ENCODE results near the gene CNTN3. TPM values are rescaled to one million over a fixed set of nuclear protein-coding genes. Genes with fewer than 3 reads are reported as not detected.

CNTN3 gene
- polyA plus RNA-seq, 1 donor (not counting 4 experiments of a cell fraction or from before 2014, with no cell fraction given), result 0.01 TPM

DNA sequence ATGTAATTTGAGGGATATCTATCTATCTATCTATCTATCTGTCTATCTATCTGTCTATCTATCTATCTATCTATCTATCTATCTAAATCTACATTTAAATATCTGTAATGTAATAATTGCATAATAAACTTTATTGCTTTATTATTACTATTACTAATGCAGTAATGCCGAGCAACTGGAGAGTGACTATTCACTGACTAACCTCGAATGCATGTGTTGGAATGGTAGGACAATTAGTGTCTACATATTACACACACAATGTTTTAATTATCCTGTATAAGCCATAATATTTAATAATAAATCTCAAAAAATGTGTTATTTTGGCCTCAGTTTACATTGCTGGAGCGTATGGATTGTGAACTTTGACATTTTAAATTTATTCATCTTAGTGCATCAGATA, 25.2 kb upstream of the CNTN3 start:
- DNase-seq (ENCODE audit: low read depth, low spot score) (no peak), FAIRE-seq (no peak)
- dilution Hi-C loops (cut with MboI; ENCODE audit: extremely low pct_ligation_motif_present, low sequenced_read_pairs), result no loop called here
- no peak overlapping the region for H3K27ac ChIP-seq (ENCODE audit: control insufficient read depth, insufficient read depth, low read length)
- no peaks in the 10 kb centered on the region for H3K4me1 ChIP-seq (ENCODE audit: control insufficient read depth, extremely low read depth, insufficient read depth, low read length)
- no peak overlapping the region for H3K4me3 ChIP-seq (ENCODE audit: control insufficient read depth in 2 of 3, extremely low read depth in 1 of 3, insufficient read depth in 2 of 3, low read depth in 1 of 3, low read length in 3 of 3)
- H3K27me3 ChIP-seq (ENCODE audit: control insufficient read depth, extremely low read depth, insufficient read depth, low read length), result no peaks in the 10 kb centered on the region
- H3K9me3 ChIP-seq (ENCODE audit: control insufficient read depth, low read depth, low read length), result no peaks in the 10 kb centered on the region
- TF ChIP-seq EZH2 (IDR thresholded peaks at IDR 0.05; ENCODE audit: low read length) (no peak), CTCF (optimal IDR thresholded peaks at IDR 0.05 in 1 of 3, IDR thresholded peaks at IDR 0.05 in 1 of 3, conservative IDR thresholded peaks at IDR 0.05 in 1 of 3; ENCODE audit: extremely low read depth in 1 of 3, insufficient read depth in 2 of 3, low read length in 3 of 3) (no peak)
- no peaks in the 10 kb centered on the region for H3K36me3 ChIP-seq (ENCODE audit: control insufficient read depth in 2 of 2, extremely low read depth in 1 of 2, insufficient read depth in 2 of 2, low read length in 2 of 2)
- H4K20me1 ChIP-seq (ENCODE audit: control insufficient read depth, extremely low read depth, insufficient read depth, low read length), result no peaks in the 10 kb centered on the region
- no peaks in the 10 kb centered on the region for H3K79me2 ChIP-seq (ENCODE audit: control insufficient read depth, insufficient read depth, low read length)
- H3K4me2 ChIP-seq (ENCODE audit: control insufficient read depth, extremely low read depth, insufficient read depth, low read depth, low read length), result no peak overlapping the region
- no peak overlapping the region for H3K9ac ChIP-seq (ENCODE audit: control insufficient read depth, extremely low read depth, insufficient read depth, low read length)
- H2AFZ ChIP-seq (ENCODE audit: control insufficient read depth, low read length), result no peak overlapping the region
- H3K9me1 ChIP-seq (ENCODE audit: control insufficient read depth, extremely low read depth, insufficient read depth, low read length), result no peaks in the 10 kb centered on the region

GRCh38 chr3:74636981-74637380, 22.5 kb upstream of the CNTN3 start:
- H3K4me1 ChIP-seq (ENCODE audit: control insufficient read depth, extremely low read depth, insufficient read depth, low read length), result no peaks in the 10 kb centered on the region
- DNase-seq (ENCODE audit: low read depth, low spot score) (no peak), FAIRE-seq (no peak)
- dilution Hi-C loops (cut with MboI; ENCODE audit: extremely low pct_ligation_motif_present, low sequenced_read_pairs), result no loop called here
- no peak overlapping the region for H3K9ac ChIP-seq (ENCODE audit: control insufficient read depth, extremely low read depth, insufficient read depth, low read length)
- no peaks in the 10 kb centered on the region for H3K27me3 ChIP-seq (ENCODE audit: control insufficient read depth, extremely low read depth, insufficient read depth, low read length)
- H3K4me2 ChIP-seq (ENCODE audit: control insufficient read depth, extremely low read depth, insufficient read depth, low read depth, low read length), result no peak overlapping the region
- H3K79me2 ChIP-seq (ENCODE audit: control insufficient read depth, insufficient read depth, low read length), result no peaks in the 10 kb centered on the region
- H3K36me3 ChIP-seq (ENCODE audit: control insufficient read depth in 2 of 2, extremely low read depth in 1 of 2, insufficient read depth in 2 of 2, low read length in 2 of 2), result no peaks in the 10 kb centered on the region
- H3K9me3 ChIP-seq (ENCODE audit: control insufficient read depth, low read depth, low read length), result no peaks in the 10 kb centered on the region
- no peaks in the 10 kb centered on the region for H3K9me1 ChIP-seq (ENCODE audit: control insufficient read depth, extremely low read depth, insufficient read depth, low read length)
- no peak overlapping the region for H3K27ac ChIP-seq (ENCODE audit: control insufficient read depth, insufficient read depth, low read length)
- no peak overlapping the region for H3K4me3 ChIP-seq (ENCODE audit: control insufficient read depth in 2 of 3, extremely low read depth in 1 of 3, insufficient read depth in 2 of 3, low read depth in 1 of 3, low read length in 3 of 3)
- TF ChIP-seq EZH2 (IDR thresholded peaks at IDR 0.05; ENCODE audit: low read length) (no peak), CTCF (optimal IDR thresholded peaks at IDR 0.05 in 1 of 3, IDR thresholded peaks at IDR 0.05 in 1 of 3, conservative IDR thresholded peaks at IDR 0.05 in 1 of 3; ENCODE audit: extremely low read depth in 1 of 3, insufficient read depth in 2 of 3, low read length in 3 of 3) (no peak)
- no peak overlapping the region for H2AFZ ChIP-seq (ENCODE audit: control insufficient read depth, low read length)
- no peaks in the 10 kb centered on the region for H4K20me1 ChIP-seq (ENCODE audit: control insufficient read depth, extremely low read depth, insufficient read depth, low read length)

Measured in keratinocyte (primary cell).